HEK293 (cell line): ENCODE measurements around the gene PHF23.

Experiments used
- AEBP2 ChIP-seq: fragments of 450-650 bp; formaldehyde crosslinking; IDR thresholded peaks from 2 replicates; pipeline ENCODE4 v1.5.1; 2016; ENCODE audit warnings: missing biosample characterization, missing genetic modification characterization, borderline replicate concordance
- ELK4 ChIP-seq: IDR thresholded peaks from 2 replicates; pipeline ENCODE4 v1.6.1; 2011; ENCODE audit warnings: mild to moderate bottlenecking, low read depth, low read length, borderline replicate concordance
- GLI2 ChIP-seq: fragments of 450-650 bp; formaldehyde crosslinking; IDR thresholded peaks from 2 replicates; pipeline ENCODE4; 2017; ENCODE audit warnings: missing biosample characterization, missing genetic modification characterization, low read depth, borderline replicate concordance
- HOXA7 ChIP-seq: sonication (generic); formaldehyde crosslinking; IDR thresholded peaks from 2 replicates; pipeline ENCODE4 v1.8.1; 2022; ENCODE audit warnings: missing genetic modification reagents, borderline replicate concordance
- KLF17 ChIP-seq: fragments of 450-650 bp; formaldehyde crosslinking; IDR thresholded peaks from 2 replicates; pipeline ENCODE4 v1.5.1; 2016; ENCODE audit warnings: missing biosample characterization, missing genetic modification characterization
- MEIS1 ChIP-seq: sonication (generic); formaldehyde crosslinking; IDR thresholded peaks from 2 replicates; pipeline ENCODE4 v1.8.1; 2022; ENCODE audit warnings: missing genetic modification reagents, mild to moderate bottlenecking, borderline replicate concordance
- ZBTB10 ChIP-seq: fragments of 450-650 bp; formaldehyde crosslinking; IDR thresholded peaks from 2 replicates; pipeline ENCODE4 v1.5.1; 2016; ENCODE audit warnings: missing biosample characterization, missing genetic modification characterization
- ZBTB44 ChIP-seq: fragments of 450-650 bp; IDR thresholded peaks from 2 replicates; pipeline ENCODE4 v1.5.1; 2018; ENCODE audit warnings: missing biosample characterization, mild to moderate bottlenecking, missing genetic modification characterization
- ZBTB49 ChIP-seq: fragments of 450-650 bp; formaldehyde crosslinking; IDR thresholded peaks from 2 replicates; pipeline ENCODE4 v1.5.1; 2016; ENCODE audit warnings: missing biosample characterization, missing genetic modification characterization, low read depth
- ZBTB8A ChIP-seq: fragments of 450-650 bp; formaldehyde crosslinking; IDR thresholded peaks from 2 replicates; pipeline ENCODE4 v1.5.1; 2016; ENCODE audit warnings: missing biosample characterization, missing genetic modification characterization
- ZFP3 ChIP-seq: fragments of 450-650 bp; formaldehyde crosslinking; IDR thresholded peaks from 2 replicates; pipeline ENCODE4 v1.5.1; 2016; ENCODE audit warnings: low read depth, missing biosample characterization, missing genetic modification characterization
- ZNF19 ChIP-seq: fragments of 450-650 bp; formaldehyde crosslinking; IDR thresholded peaks from 2 replicates; pipeline ENCODE4; 2016; ENCODE audit warnings: missing biosample characterization, missing genetic modification characterization, low read depth
- ZNF202 ChIP-seq: fragments of 450-650 bp; formaldehyde crosslinking; IDR thresholded peaks from 2 replicates; pipeline ENCODE4 v1.5.1; 2016; ENCODE audit warnings: missing biosample characterization, missing genetic modification characterization, borderline replicate concordance
- ZNF23 ChIP-seq: fragments of 450-650 bp; formaldehyde crosslinking; IDR thresholded peaks from 2 replicates; pipeline ENCODE4 v1.5.1; 2016; ENCODE audit warnings: missing biosample characterization, missing genetic modification characterization, borderline replicate concordance
- ZNF26 ChIP-seq: fragments of 450-650 bp; formaldehyde crosslinking; IDR thresholded peaks from 2 replicates; pipeline ENCODE4 v1.5.1; 2016; ENCODE audit warnings: missing biosample characterization, missing genetic modification characterization
- ZNF266 ChIP-seq: fragments of 450-650 bp; formaldehyde crosslinking; IDR thresholded peaks from 2 replicates; pipeline ENCODE4 v1.5.1; 2016; ENCODE audit warnings: missing biosample characterization, missing genetic modification characterization, low read depth
- ZNF274 ChIP-seq, 2 experiments: fragments of 200-500 bp in 1 of 2; fragments of 450-650 bp in 1 of 2; sonication (Bioruptor generic) in 1 of 2; formaldehyde crosslinking in 1 of 2; IDR thresholded peaks; 2 replicates each; pipeline versions ENCODE4 v1.5.1 to v1.6.1; 2014 to 2016; ENCODE audit warnings: borderline replicate concordance in 1 of 2, inconsistent platforms in 1 of 2, low read length in 1 of 2, missing biosample characterization in 1 of 2, missing genetic modification characterization in 1 of 2
- ZNF449 ChIP-seq: fragments of 450-650 bp; formaldehyde crosslinking; IDR thresholded peaks from 2 replicates; pipeline ENCODE4 v1.5.1; 2017; ENCODE audit warnings: missing biosample characterization, mild to moderate bottlenecking, missing genetic modification characterization, moderate library complexity
- ZNF549 ChIP-seq: fragments of 450-650 bp; IDR thresholded peaks from 2 replicates; pipeline ENCODE4 v1.5.1; 2018; ENCODE audit warnings: missing biosample characterization, missing genetic modification characterization, mild to moderate bottlenecking, inconsistent platforms, moderate library complexity
- ZNF596 ChIP-seq: fragments of 450-650 bp; IDR thresholded peaks from 2 replicates; pipeline ENCODE4 v1.5.0; 2018; ENCODE audit warnings: missing biosample characterization, mild to moderate bottlenecking, missing genetic modification characterization, moderate library complexity
- ZNF704 ChIP-seq: fragments of 450-650 bp; formaldehyde crosslinking; IDR thresholded peaks from 2 replicates; pipeline ENCODE4 v1.5.1; 2016; ENCODE audit warnings: missing biosample characterization, missing genetic modification characterization
- ZNF837 ChIP-seq: fragments of 450-650 bp; formaldehyde crosslinking; IDR thresholded peaks from 2 replicates; pipeline ENCODE4 v1.5.1; 2016; ENCODE audit warnings: missing biosample characterization, missing genetic modification characterization

Gene PHF23

GRCh38 chr17:7214300-7215135, 24.7 kb downstream of the PHF23 start (continued):
- no peak for TF ChIP-seq ZNF549 (tag by site-specific recombination)
- TF ChIP-seq ZBTB8A (tag by site-specific recombination) = no peak
- TF ChIP-seq ZNF274 (IDR thresholded peaks at IDR 0.05; ENCODE audit: low read length) = no peak
- no peak for TF ChIP-seq ZNF274 (tag by site-specific recombination; IDR thresholded peaks at IDR 0.05; ENCODE audit: borderline replicate concordance)
- TF ChIP-seq ZNF704 (tag by site-specific recombination) = no peak
- no peak for TF ChIP-seq ZFP3
- no peak for TF ChIP-seq ZBTB49 (tag by site-specific recombination)
- no peak for TF ChIP-seq MEIS1 (CRISPR knock-in tag)
- TF ChIP-seq AEBP2 = no peak
- TF ChIP-seq ZBTB10 (tag by site-specific recombination) = peak; percentile 67
- no peak for TF ChIP-seq ZNF266
- no peak for TF ChIP-seq ZBTB44 (tag by site-specific recombination)
- TF ChIP-seq ZNF449 = no peak
- TF ChIP-seq KLF17 (tag by site-specific recombination) = peak; percentile 68; the same call in 1 of the 2 replicates
- no peak for TF ChIP-seq ZNF837 (tag by site-specific recombination)
- TF ChIP-seq ZNF26 (tag by site-specific recombination) = no peak
- TF ChIP-seq ZNF202 (tag by site-specific recombination) = no peak
- TF ChIP-seq ZNF596 (tag by site-specific recombination) = no peak
- TF ChIP-seq ZNF19 (tag by site-specific recombination) = no peak
- no peak for TF ChIP-seq ELK4
- no peak for TF ChIP-seq GLI2 (tag by site-specific recombination)
- TF ChIP-seq HOXA7 (CRISPR knock-in tag) = no peak
- no peak for TF ChIP-seq ZNF23 (tag by site-specific recombination)
